Activated T-cell treated with anti-CD3 and anti-CD28 coated beads for 24 hours (primary cell): ENCODE results near the gene CHAF1A.
A peak's percentile ranks its signal among the peaks of the same experiment; 100 is the strongest.

Source experiments
- DNase-seq: peaks from one replicate; pipeline ENCODE4 v3.0.0-alpha.2; 2020; ENCODE audit warnings: low read depth

Gene CHAF1A

DNA sequence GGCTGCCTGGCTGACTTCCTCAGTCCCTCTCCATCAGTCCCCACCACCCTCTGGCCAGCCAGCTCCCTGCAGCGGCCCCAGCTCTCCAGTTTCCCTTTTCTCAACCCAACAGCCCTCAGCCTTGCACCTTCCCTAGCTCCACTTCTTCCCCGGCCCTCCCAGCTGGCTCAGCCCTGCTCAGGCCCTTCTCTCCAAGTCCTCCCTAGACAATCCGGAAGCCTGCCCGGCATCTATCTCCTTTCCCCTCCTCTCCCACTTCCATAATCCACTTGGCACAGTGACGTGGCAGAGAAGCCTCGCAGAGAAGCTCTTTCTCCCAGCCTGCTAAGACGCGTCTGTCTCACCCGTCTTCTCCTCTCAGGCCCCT lies 54.0 kb downstream of the CHAF1A start:
- no peak for DNase-seq

DNA sequence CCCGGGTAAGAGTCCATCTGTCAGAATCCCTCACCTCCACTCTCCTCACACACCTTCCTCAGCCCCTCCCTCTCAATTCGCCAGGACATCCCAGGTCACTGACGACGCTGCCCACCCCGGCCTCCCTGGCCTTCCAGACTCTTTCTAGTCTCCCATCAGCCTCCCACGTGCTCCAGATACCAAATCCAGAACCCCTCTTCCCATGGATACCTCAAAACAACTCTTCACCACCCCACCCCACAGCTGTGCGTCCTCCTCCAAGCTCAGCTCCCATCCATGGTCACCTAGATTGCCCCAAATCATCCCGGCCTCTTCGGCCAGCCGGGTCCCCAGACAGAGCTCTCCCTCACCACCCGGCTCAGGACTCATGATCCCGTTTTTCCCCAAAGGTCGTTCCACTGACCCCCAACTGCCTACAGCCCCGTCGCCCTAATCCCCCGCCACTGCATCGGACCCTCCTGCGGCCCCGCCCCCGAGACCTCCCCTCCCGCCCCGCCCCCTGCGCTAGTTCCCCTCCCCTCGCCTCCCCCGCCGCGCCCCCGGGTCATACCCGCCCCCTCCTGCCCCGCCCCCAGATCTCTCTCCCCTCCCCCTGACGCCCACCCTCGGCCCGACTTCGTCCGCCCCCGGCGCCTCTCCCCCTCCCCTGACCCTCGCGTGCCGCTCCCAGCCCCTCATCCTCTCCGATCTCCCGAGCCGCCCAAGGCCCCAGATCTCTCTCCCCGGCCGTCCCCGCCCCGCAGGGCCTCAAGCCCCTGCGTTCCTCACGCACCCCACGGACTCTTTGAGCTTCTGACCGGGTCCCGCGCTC lies 54.6 kb downstream of the CHAF1A start:
- no peak for DNase-seq

DNA sequence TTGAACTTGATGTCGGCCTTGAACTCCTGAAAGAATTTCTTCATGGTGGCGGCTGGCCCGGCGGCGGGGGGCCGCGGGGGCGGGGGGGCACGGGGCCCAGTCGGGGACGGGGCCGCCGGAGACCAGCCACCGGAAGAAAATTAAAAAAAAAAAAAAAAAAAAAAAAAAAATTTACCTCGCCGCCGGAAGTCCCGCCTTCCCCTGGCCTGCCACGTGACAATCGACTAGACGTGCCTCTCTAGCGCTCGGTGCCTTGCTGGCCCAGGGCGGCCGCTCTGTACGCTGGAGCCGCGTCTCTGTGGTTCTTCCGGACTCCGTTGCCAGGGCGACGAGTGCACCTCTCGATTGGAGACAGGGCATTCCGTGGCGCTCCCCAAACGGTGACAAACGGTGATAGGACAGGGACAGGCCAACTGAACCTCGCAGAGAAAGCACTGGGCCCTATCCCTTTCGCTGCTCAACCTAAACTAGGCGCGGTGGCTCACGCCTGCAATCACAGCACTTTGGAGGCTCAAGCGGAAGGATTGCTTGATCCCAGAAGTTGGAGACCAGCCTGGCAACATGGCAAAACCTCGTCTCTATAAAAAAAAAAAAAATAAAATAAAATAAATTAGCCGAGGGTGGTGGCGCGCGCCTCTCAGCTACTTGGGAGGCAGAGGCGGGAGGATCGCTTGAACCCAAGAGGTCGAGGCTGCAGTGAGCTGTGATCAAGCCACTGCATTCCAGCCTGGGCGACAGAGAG lies 55.4 kb downstream of the CHAF1A start, which contains the start of gene UBXN6:
Gene UBXN6 (minus strand): TSS at position 141 of the 742 bp plus-strand sequence. CDS start 97 bp downstream, at position 44.
- peak; percentile 98 for DNase-seq

- no peak for DNase-seq
Observed at GRCh38 chr19:4464815-4465581, 62.6 kb downstream of the CHAF1A start.

GRCh38 chr19:4467835-4468234 lies 65.4 kb downstream of the CHAF1A start:
- no peak for DNase-seq

DNA sequence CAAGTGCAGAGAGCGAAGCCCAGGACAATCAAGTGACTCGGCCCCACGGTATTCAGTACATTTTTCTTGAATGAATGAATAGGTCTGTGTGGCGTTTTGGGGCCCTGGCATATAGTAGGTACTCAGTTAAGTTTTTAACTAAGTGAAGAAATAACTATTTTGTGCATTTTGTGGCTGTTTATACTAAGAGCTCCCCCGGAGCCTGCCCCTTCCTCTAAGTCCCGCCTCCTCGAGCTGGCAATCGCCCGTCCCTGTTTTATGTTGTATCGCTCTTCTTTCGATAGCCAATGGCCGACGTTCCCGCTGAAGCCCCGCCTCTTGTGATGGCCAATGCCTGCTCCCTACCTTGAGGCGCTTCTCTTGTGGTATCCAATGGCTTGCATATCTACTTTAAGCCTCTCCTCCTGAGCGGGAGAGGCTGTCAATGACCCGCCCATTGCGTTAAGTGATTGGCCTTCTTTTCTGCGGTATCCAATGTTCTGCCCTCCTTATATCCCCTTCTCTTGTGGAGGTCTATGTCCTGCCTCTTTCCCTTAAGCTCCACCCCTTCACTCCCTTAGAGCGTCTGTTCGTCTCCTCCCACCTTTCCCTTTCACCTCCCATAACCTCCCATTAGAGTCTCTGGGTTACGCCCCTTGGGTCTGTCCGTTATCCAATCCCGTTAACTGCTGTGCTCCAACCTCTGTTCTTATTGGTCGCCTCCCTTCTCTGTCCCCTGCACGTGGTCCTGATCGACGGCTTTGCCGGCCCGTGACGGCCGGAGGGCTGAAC lies 69.1 kb downstream of the CHAF1A start:
- peak; percentile 96 for DNase-seq

DNA sequence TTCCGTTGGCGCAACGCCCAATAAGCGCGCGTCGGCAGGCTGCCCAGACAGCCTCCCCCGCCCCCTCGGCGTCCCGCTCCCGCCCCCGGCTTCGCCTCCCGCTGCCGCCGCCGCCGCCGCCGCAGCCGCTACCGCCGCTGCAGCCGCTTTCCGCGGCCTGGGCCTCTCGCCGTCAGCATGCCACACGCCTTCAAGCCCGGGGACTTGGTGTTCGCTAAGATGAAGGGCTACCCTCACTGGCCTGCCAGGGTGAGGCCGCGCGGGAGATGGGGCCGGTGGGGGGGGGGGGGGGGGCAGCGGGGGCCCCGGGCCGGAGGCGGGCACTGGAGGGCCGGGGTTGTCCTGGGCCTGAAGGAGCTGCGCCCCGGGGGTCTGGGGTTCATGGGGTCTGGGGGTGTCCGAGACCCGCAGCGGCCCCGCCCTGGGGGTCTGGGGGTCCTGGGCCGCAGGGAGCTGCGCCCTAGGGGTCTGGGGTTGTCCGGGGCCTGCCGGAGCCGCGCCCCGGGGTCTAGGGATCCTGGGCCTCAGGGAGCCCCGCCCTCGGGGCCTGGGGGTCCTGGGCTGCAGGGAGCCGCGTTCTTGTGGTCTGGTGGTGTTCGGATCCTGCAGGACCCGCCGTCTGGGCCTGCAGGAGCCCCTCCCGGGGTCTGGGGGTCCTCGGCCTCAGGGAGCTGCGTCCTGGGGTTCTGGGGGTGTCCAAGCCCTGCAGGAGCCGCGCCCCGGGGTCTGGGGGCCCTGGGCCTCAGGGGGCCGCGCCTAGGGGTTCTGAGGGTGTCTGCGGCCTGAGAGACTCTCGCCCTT lies 69.9 kb downstream of the CHAF1A start, which contains the start of gene HDGFL2:
Gene HDGFL2 (plus strand): TSS at position 124 of the 801 bp plus-strand sequence. CDS start 54 bp downstream, at position 178.
- DNase-seq: no peak

DNA sequence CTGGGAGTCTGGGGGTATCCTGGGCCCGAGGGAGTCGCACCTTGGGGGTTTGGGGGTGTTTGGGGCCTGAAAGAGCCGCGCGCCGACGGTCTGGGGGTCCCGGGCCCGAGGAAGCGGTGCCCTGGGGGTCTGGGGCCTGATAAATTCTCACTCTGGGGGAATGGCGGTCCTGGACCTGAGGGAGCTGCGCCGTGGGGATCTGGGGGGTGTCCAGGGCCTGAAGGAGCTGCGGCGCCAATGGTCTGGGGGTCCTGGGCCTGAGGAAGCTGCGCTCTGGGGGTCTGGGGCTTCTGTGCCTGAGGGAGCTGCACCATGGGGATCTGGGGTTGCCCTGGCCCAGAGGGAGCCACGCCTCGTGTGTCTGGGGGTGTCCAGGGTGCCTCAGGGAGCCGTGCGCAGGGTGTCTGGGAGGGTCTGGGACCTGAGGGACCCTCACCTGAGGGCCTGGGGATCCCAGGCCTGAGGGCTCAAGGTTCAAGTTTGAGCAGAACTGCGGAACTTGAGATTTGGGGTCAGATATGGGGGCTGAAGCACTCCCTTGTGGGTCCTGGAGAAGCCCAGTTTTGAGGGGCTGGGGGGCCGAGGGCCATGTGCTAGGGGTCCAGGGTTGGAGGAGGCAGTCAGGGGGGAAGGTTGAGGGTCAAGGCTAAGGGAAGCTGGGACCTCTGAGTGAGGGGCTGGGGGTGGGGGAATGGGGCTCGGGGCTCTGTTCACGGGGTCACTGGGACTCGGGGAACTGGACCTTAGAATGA lies 70.7 kb downstream of the CHAF1A start:
- DNase-seq: no peak

GRCh38 chr19:4473763-4474513 lies 71.5 kb downstream of the CHAF1A start:
- no peak for DNase-seq

- DNase-seq: no peak
Observed at GRCh38 chr19:4474514-4475022, 72.1 kb downstream of the CHAF1A start.

DNA sequence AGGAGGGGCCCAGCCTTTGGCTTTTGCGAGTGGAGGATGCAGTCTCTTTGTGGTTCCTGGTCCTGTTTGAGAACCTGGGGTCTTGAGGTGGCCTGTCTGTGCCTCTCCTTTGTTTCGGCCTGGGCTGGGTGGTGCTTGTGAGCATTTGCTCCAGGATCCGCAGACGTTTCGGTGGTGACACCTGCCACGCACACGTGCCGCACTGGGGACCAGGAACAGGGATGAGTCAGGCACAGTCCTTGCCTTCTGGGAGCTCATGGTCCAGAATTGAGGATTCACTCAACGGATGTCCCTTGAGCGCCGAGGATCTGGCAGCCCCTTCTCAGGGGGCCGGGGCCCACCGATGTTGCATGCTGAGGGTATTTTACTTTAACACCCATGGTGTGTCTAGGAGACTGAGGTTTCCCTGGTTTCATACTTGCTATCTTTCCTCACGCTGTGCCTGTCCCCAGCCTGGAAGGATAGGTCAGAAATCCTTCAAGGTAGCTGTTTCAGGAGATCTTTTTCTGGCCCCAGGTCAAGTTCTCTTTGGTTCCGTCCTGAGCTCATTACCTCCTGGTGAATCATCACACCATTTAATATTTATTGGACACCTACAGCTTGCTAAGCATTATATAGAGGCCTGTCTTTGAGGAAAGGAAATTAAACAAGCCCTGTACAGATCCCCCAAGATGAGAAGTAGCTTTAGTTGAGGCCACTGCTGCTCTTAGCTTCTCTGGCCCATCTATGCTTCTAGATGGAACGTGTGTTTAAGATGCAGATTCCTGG lies 74.8 kb downstream of the CHAF1A start:
- no peak for DNase-seq

GRCh38 chr19:4482721-4483364 lies 80.4 kb downstream of the CHAF1A start:
- no peak for DNase-seq

- DNase-seq: no peak
Observed at GRCh38 chr19:4483385-4483784, 80.9 kb downstream of the CHAF1A start.

GRCh38 chr19:4487572-4487971 lies 85.1 kb downstream of the CHAF1A start:
- DNase-seq: no peak

GRCh38 chr19:4488496-4488895 lies 86.1 kb downstream of the CHAF1A start:
- DNase-seq: no peak

DNA sequence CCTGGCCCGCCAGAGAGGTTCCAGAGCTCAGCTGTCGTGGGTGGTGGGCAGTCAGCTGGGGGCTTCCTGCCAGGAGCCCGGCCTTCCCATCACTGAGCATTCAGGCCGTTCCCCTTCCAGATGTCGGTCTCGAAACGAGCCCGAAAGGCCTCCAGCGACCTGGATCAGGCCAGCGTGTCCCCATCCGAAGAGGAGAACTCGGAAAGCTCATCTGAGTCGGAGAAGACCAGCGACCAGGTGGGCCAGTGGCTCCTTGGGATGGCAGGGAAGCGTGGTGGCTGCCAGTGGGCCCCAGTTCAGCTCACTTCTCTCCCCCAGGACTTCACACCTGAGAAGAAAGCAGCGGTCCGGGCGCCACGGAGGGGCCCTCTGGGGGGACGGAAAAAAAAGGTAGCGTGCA lies 89.0 kb downstream of the CHAF1A start:
- DNase-seq: no peak

DNA sequence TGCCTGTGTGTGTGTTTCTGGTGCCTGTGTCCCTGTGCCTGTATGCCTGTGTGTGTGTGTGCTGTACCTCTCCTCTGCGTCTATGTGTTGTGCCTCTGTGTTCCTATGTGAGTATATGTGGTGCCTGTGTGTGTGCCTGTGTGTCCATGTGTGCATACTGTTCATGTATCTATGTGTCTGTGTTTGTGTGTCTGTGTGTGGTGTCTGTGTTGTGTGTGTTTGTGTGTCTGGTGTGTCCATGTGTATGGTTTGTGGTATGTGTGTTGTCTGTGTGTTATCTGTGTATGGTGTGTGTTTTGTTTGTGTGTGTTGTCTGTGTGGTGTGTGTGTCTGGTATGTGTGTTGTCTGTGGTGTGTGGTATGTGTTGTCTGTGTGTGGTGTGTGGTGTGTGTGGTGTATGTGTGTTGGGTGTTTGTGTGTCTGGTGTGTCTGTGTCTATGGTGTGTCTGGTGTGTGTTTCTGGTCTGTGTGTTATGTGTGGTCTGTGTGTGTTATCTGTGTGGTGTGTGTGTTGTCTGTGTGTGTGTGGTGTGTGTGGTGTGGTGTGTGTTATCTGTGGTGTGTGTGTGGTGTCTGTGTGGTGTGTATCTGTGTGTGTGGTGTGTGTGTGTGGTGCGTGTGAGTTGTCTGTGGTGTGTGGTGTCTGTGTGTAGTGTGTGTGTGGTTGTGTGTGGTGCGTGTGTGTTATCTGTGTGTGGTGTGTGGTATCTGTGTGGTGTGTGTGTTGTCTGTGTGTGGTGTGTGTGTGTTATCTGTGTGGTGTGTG lies 90.1 kb downstream of the CHAF1A start:
- no peak for DNase-seq
